Stomach (tissue), 4 donors: ENCODE results near the gene KIF1A.

Source experiments
- POLR2AphosphoS5 ChIP-seq, 3 donors: sonication (generic); formaldehyde crosslinking; IDR thresholded peaks; one replicate each; pipeline ENCODE4 v1.6.1; 2016; ENCODE audit warnings: antibody characterized with exemption in 3 of 3
- TF ChIP-seq, protein P1 (sequence below), 7 experiments: fragments of 450-650 bp in 4 of 7; fragments of 200-600 bp in 3 of 7; sonication (generic) in 3 of 7; IDR thresholded peaks; one replicate each; pipeline ENCODE4 v1.5.1; 2016 to 2019; ENCODE audit warnings: antibody characterized with exemption in 7 of 7, control low read depth in 2 of 7, mild to moderate bottlenecking in 1 of 7

DNA sequence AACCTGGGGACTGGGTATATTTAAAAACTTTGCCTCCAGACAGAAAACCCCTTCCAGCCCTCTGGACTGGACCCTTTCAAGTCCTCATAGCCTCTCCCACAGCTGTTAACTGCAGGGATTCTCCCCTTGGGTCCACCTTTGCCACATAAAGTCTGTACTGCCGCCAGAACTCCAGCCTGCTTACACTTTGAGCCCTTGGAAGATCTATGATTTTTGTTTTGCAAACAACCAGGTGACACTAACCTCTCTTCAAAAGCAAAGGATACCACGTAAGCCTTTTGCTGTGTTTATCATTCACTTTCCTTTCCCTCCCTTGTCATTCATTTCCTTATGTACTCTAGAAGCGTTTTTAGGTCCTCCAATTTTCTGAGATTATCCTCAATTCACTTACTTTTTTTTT is 44.5 kb upstream of the KIF1A start:
- TF ChIP-seq, protein P1, sequence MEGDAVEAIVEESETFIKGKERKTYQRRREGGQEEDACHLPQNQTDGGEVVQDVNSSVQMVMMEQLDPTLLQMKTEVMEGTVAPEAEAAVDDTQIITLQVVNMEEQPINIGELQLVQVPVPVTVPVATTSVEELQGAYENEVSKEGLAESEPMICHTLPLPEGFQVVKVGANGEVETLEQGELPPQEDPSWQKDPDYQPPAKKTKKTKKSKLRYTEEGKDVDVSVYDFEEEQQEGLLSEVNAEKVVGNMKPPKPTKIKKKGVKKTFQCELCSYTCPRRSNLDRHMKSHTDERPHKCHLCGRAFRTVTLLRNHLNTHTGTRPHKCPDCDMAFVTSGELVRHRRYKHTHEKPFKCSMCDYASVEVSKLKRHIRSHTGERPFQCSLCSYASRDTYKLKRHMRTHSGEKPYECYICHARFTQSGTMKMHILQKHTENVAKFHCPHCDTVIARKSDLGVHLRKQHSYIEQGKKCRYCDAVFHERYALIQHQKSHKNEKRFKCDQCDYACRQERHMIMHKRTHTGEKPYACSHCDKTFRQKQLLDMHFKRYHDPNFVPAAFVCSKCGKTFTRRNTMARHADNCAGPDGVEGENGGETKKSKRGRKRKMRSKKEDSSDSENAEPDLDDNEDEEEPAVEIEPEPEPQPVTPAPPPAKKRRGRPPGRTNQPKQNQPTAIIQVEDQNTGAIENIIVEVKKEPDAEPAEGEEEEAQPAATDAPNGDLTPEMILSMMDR (IDR thresholded peaks at IDR 0.05): no peak
- TF ChIP-seq POLR2AphosphoS5 (IDR thresholded peaks at IDR 0.05): no peak
